T-helper 1 cell (primary cell): Measurements from ENCODE around the gene GARIN3.

Experiments used
- DNase-seq, 5 donors: peaks; one replicate each; pipeline ENCODE4 v3.0.0-alpha.2; 2012 to 2020

GARIN3 gene

GRCh38 chr5:157184117-157184670 lies 18.1 kb upstream of the GARIN3 start:
- no peak for DNase-seq

GRCh38 chr5:157182143-157182757 lies 16.2 kb upstream of the GARIN3 start:
- no peak for DNase-seq

- DNase-seq: peak in 3 of 5 donors; percentile 28 to 91 (median 37)
These were observed 14.6 kb upstream of the GARIN3 start, which contains the start of gene ITK for GRCh38 chr5:157180374-157181264. Gene ITK, plus strand, starts transcription at chr5:157180840. Its CDS starts 138 bp downstream, at chr5:157180978.

- peak in 1 of 5 donors; percentile 77 for DNase-seq
These were observed 12.9 kb upstream of the GARIN3 start for GRCh38 chr5:157178966-157179365.

GRCh38 chr5:157177953-157178352 lies 11.9 kb upstream of the GARIN3 start:
- peak in 1 of 5 donors; percentile 63 for DNase-seq

- DNase-seq: no peak
These were observed 9.1 kb upstream of the GARIN3 start for GRCh38 chr5:157175071-157175612.

- DNase-seq: peak; percentile 50 to 92 (median 64)
These were observed 6.3 kb upstream of the GARIN3 start for GRCh38 chr5:157172403-157172802.

GRCh38 chr5:157168286-157168685 lies 2.2 kb upstream of the GARIN3 start:
- no peak for DNase-seq

GRCh38 chr5:157167214-157167621 lies 1.2 kb upstream of the GARIN3 start:
- DNase-seq: peak in 1 of 5 donors; percentile 60

- DNase-seq: no peak
These were observed 396 bp downstream of the GARIN3 start for GRCh38 chr5:157165668-157166067.

- no peak for DNase-seq
These were observed 803 bp downstream of the GARIN3 start for GRCh38 chr5:157165261-157165660.

GRCh38 chr5:157164521-157164920 lies 1.5 kb downstream of the GARIN3 start:
- no peak for DNase-seq

GRCh38 chr5:157162919-157163510 lies 3.0 kb downstream of the GARIN3 start:
- no peak for DNase-seq

GRCh38 chr5:157161996-157162395 lies 4.1 kb downstream of the GARIN3 start:
- no peak for DNase-seq

- peak in 4 of 5 donors; percentile 28 to 68 (median 40) for DNase-seq
These were observed 6.1 kb downstream of the GARIN3 start for GRCh38 chr5:157160001-157160400.

GRCh38 chr5:157159209-157159751 lies 6.8 kb downstream of the GARIN3 start:
- DNase-seq: peak in 3 of 5 donors; percentile 24 to 57 (median 28)

GRCh38 chr5:157157293-157157891 lies 8.7 kb downstream of the GARIN3 start:
- DNase-seq: no peak

GRCh38 chr5:157155297-157155696 lies 10.8 kb downstream of the GARIN3 start:
- DNase-seq: no peak

GRCh38 chr5:157150995-157151394 lies 15.1 kb downstream of the GARIN3 start:
- no peak for DNase-seq

GRCh38 chr5:157148734-157149615 lies 17.1 kb downstream of the GARIN3 start:
- DNase-seq: peak; percentile 51 to 84 (median 72)
